ENCODE results near the gene FCHSD1.

GRCh38 chr5:141640698-141641097 lies 10.5 kb downstream of the FCHSD1 start:
- no peak for TF ChIP-seq POLR2A (IDR thresholded peaks at IDR 0.05)
- TF ChIP-seq CTCF (IDR thresholded peaks at IDR 0.05) = no peak
- no peak for TF ChIP-seq POLR2AphosphoS5 (IDR thresholded peaks at IDR 0.05)

Measured in prostate gland (tissue), 2 donors.